NCI-H82 treated with DMSO at 0.1 percent for 48 hours (cell line): ENCODE measurements around the gene FMNL3.

Experiments used
- DNase-seq: peaks from one replicate; lab custom pipeline; 2025; ENCODE audit not compliant: unreplicated experiment; lab: John Stamatoyannopoulos, UW

FMNL3 gene

DNA sequence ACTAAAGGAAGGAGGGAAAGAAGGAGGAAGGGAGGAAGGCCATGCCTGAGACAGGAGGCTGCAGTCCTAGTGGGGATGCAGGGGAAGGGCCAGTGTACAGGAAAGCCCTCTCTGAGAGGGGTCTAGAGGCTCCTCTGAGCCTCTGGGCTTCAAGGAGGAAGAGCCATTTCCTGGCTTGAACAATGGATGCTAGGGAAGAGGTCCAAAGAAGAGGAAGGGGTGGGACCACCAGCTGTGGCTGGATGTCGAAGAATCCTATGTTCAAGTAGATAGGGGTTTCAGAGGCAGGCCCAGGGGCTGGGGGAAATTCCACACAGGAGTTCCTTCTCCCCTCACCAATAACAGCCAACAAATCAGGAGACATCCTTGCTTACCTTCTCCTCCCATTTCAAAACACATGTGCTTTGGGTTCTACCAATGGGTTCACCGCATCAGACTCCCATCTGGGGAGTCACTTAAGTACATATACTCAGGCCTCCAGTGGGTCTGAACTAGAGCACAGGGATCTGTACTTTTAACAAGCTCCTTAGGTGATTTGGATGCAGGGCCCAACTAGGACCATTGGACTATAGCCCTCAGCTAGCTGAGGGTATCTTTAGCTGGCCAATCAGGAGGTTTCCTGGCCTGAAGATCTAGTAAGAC, 51.5 kb downstream of the FMNL3 start:
- no peak for DNase-seq

GRCh38 chr12:49654715-49655114, 52.5 kb downstream of the FMNL3 start:
- DNase-seq: no peak

- no peak for DNase-seq
Measured at GRCh38 chr12:49652921-49653520, 54.2 kb downstream of the FMNL3 start.

- DNase-seq: no peak
Measured at GRCh38 chr12:49651855-49652254, 55.4 kb downstream of the FMNL3 start.

GRCh38 chr12:49649892-49650291, 57.3 kb downstream of the FMNL3 start:
- DNase-seq: no peak

GRCh38 chr12:49649445-49649844, 57.8 kb downstream of the FMNL3 start:
- no peak for DNase-seq

- no peak for DNase-seq
Measured at GRCh38 chr12:49648712-49649003, 58.5 kb downstream of the FMNL3 start.

- DNase-seq: no peak
Measured at GRCh38 chr12:49647827-49648711, 59.1 kb downstream of the FMNL3 start.

GRCh38 chr12:49646871-49647654, 60.1 kb downstream of the FMNL3 start:
- DNase-seq: no peak

GRCh38 chr12:49646331-49646830, 60.8 kb downstream of the FMNL3 start:
- DNase-seq: no peak

DNA sequence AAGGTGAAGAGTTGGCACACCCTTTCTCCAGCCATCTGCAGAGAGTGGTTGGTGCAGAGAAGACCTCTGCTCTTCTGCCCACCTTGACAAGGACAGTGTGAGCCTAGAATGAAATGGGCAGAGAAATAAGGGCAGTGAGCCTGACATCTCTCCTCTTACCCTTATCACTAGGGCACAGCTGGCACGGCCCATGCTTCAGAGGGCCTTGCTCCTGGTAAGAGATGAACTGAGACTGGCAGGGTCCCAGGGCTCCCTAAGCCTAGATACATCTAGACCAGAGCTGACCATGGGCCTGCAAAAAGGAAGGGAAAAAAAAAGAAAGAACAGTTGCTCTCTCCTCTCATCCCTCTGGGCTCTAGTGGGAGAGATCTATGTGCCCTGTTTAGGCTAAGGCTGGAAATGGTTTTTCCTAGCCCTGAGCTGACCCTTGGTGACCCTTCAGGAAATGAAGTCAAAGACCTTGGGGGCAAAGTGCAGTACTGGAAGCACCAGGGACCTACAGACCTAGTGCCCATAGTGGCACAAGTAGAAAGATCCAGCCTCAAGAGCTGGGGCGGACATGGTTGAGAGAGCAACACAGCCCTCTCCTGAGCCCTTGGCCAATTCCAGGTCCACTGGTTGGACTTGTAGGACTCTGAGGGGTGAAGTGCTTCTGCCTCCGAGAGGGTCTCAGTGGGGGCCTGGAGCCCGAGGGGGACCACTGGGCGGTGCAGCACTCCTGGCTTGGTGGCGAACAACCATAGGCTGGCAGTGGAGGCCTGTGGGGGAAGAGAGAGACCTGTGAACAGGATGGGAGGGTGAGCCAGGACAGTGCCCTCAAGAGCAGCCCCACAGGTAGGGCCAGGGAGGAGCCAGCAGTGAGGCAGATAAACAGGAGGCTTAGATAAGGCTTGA, 61.8 kb downstream of the FMNL3 start:
- no peak for DNase-seq

- DNase-seq: peak; percentile 11
Measured at GRCh38 chr12:49644620-49644994, 62.6 kb downstream of the FMNL3 start.

DNA sequence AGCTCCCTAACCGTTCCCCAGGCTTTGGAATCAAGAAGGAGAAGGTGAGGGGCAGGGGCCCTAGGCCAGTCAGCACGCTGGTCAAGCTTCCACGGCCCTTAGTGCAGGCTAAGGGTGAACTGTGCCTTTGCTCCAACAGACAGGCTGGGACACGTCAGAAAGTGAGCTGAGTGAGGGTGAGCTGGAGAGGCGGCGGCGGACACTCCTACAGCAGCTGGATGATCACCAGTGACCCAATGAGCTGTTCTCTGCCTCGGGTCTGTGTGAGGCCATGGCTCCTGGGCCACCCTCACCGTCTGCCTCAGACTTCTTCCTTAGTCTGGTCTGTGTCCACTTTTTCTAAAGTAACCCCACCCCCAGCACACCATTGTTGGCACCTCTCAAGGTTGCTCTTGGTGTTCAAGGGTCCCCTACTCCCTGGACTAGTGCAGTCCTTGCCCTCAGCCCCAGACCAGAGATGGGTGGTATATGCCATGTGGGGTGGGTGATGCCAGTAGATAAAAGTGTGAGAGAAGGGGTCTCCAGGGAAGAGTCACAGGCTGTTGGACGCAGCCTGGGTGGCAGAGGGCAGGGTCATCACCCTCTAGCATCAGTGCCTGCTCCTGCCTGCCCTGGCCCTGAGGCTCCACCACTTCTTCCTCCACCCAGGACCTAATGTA, 63.1 kb downstream of the FMNL3 start:
- no peak for DNase-seq

DNA sequence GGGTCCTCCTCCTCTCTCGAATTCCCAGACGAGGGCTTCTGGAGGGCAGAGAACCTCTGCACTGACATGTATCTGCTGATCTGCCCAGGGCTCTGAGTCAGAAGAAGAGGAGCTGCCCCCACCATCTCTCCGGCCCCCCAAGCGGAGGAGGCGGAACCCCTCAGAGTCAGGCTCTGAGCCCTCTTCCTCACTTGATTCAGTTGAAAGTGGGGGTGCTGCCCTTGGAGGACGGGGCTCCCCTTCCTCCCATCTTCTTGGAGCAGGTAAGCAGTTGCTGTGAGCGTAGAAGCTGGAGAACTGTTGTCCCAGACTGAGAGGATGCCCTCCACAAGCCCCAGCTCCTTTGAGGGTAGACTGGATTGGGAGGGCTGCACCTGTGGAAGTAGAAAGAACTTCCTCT, 64.1 kb downstream of the FMNL3 start:
- no peak for DNase-seq

DNA sequence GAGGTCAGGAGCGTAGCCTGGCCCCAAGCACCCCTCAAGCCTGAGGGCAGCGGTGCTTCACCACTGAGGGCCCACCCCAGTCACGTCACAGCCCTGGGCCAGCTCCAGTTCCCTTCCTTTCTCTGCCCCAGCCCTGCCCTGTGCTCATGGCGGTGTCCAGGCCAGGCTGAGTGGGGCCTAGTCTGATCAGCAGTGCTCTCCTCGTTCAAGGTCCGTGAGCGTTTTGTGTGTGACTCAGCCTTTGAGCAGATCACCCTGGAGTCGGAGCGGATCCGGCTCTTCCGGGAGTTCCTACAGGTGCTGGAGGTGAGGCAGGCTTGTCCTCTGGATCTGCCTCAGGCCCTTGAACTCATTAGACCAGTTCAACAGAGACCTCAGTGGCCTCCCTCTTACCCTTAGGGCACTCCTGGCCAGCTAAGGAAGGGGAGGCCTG, 64.8 kb downstream of the FMNL3 start:
- no peak for DNase-seq

DNA sequence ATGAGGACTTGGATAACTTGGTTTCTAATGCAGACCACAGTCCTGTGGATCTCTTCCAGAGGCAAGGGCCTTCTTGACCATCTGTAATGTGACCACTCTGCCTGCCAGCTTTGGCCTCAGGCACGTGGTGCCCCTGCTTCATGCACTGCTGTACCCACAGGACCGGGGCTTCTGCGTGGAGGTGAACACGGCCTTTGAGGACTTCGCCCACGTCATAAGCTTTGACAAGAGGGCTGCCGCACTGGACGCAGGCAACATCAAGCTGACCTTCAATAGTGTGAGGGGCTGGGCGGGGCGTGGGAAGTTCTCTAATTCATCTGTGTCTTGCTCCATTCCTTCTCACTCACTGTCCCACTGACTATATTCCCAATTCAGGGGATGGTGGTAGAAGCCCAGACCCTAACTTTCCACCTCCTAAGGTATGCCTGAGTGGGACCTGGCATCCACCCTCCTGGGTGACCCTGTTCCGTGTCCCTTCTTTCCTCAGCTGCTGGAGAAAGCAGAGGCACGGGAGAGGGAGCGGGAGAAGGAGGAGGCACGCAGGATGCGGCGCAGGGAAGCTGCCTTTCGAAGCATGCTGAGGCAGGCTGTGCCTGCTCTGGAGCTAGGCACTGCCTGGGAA, 65.3 kb downstream of the FMNL3 start:
- no peak for DNase-seq

- DNase-seq: peak; percentile 64
Measured at GRCh38 chr12:49636979-49637755, 70.0 kb downstream of the FMNL3 start.

- DNase-seq: no peak
Measured at GRCh38 chr12:49636574-49636973, 70.6 kb downstream of the FMNL3 start.

DNA sequence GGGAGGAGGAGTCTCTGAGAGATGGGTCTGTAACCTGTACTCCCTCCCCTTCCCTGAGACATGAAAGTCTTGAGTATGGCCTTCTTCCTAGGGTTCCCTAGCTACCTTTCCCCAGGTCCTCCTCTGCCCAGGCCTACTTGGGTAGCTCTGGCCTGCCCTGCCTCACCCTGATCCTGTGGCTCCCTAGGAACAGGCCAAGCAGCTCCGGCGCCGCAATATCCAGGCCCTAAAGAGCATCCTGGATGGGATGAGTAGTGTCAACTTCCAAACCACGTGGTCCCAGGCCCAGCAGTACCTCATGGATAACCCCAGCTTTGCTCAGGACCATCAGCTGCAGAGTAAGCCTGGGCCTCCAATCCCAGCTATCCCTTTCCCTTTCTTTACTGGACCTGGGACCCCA, 71.5 kb downstream of the FMNL3 start:
- no peak for DNase-seq
